Activated CD4-positive, alpha-beta T cell treated with anti-CD3 and anti-CD28 coated beads, Interleukin-2, Interleukin-6, amounts not matched to agents 100 ng/mL and 50 ng/mL, durations not matched to agents 16 hours and 8 hours (primary cell): ENCODE data around the gene ANK2.

Experiments
- DNase-seq: peaks from one replicate; pipeline ENCODE4 v3.0.0-alpha.2; 2020

ANK2 gene

DNA sequence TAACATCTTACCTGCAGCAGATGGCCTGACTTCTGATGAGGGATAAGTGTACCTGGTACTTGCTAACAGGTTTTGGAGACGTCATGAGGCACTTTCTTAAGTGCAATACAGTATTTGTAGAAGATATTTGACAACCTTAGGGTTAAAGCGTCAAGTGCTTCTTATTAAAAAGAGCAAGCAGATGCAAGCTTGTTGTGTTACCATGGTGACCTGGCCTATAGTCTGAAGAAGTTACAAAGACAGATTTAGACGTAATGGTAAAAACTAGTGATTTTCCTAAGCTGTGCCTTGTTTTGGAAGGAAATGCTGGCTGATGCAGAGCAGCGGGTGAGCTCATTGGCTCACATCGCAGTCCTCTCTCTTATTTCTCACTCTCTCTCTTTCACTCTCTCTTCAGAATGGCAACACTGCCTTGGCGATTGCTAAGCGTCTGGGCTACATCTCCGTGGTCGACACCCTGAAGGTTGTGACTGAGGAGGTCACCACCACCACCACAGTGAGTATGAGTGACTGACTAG is 243.6 kb downstream of the ANK2 start:
- DNase-seq: peak; percentile 4

DNA sequence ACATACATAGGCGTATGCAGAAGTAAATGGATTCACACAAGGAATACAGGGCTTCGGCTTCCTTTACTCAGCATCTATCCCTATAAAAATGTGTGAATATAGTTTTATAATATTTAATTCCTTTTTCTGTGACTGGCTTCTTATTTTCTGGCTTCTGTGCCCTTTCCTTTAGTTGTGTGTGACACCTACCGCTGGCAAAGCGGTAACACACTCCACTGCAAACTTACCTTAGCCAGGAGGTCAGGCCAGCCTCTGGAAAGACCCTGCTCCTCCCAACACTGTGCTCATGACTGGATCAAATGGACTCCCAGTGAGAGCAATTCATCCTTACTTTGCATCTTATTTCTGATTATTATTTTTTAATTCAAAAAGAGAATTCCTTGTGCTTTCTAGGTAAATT is 244.2 kb downstream of the ANK2 start:
- no peak for DNase-seq

DNA sequence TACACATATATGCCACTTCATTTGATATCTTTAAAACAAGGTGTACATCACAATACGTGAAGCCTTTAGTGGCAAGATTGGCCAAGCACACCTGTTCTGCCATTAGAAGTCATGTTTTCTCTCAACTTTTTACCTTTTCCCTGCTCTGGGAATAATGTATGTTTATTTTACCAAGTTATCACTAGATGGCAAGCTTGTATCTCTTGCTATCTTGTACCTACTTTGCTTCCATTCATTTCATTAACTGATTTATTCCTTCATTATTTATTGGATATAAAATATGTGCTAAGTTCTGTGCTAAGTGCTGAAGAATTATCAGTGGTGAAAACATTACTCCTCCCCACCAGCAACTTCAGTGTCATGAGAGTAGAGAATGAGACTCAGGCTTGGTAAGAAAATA is 245.5 kb downstream of the ANK2 start:
- no peak for DNase-seq

- DNase-seq: peak; percentile 8
Measured at GRCh38 chr4:113300471-113300928, 251.0 kb downstream of the ANK2 start.

DNA sequence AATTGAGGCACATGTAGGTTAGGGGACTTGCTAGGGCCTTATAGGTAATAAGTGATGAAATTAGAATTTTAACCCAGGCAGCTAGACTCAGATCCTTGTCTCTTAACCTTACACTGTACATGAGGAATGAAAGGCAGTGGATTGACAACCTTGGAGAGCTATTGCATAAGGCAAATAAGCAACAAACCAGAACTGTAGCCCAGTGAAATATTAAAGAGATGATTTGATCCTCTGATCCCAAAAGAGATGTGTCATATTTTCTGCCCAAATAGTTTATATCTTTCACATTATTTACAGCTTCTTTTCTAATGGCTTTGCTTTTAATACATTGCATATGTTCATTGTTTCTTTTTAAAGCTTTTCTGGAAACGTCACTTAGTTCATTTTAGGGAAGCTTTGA is 252.6 kb downstream of the ANK2 start:
- no peak for DNase-seq

GRCh38 chr4:113303315-113303714 is 253.9 kb downstream of the ANK2 start:
- DNase-seq: no peak

- no peak for DNase-seq
Measured at GRCh38 chr4:113311047-113311446, 261.6 kb downstream of the ANK2 start.

- no peak for DNase-seq
Measured at GRCh38 chr4:113312529-113312928, 263.1 kb downstream of the ANK2 start.

DNA sequence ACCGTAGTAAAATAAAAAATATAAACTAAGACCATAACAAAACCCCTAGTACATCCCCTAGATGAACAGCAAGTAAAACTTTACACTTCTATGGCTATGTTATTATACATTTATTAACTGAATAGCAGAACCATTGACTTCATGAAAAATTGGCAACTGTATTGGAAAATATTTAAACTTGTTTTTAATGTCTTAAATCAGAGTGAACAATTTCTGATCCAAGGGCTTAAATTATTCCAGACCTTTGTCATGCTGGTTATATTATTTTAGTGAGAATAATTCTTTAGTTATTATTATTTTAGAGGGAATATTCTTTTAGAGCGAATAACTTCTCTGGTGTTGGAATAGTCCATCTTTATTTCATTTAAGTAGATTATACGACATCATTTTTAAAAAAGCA is 265.0 kb downstream of the ANK2 start:
- no peak for DNase-seq

GRCh38 chr4:113316879-113317278 is 267.4 kb downstream of the ANK2 start:
- peak; percentile 14 for DNase-seq

DNA sequence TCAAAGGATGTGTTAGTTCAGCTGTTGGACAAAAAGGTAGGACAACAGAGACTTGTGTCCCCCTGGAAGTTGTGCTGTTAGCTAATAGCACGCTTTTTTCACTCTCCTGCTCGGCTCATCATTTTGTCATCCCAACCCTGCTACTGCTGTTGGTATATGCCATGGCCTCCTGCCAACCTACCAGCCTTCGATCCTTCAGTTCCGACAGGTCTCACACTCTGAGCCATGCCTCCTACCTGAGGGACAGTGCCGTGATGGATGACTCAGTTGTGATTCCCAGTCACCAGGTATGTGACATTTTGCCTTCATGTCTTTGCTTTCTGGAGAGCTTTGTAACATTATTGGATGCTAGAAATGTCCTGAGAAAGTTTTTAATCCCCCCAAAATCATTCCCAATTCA is 268.1 kb downstream of the ANK2 start:
- DNase-seq: no peak

- no peak for DNase-seq
Measured at GRCh38 chr4:113322736-113323135, 273.3 kb downstream of the ANK2 start.

DNA sequence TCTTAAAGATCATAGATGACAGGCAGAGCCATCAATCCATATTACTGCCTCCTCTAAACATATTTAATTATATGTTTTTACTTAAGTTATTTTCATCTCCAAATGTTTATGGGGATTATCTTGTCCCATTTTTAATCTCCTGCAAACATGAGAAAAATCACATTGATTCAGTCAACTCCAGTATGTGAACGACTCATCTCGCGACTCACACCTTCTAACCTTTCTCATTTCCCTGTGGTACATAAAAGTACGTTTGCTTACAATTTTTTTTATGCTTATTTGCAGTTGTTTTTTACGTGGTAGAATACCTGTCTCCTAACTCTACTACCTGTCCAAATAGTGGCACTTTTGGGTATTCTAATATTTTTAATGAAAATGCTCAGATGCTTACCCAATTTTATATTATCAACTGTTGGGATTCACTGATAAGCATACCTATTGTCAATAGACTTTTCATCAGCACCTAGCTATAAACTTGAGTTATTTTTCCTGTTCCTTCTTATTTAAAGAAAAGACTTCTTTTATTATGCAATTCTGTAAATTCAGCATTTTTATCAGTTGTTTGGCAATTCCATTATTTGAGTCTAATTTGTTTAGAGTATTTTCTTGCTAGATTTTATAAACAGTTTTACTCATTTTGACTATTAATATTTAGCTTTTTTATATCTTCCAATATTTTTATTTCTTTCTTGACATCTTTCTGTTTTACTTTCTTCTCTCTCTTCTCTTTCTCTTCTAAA is 276.6 kb downstream of the ANK2 start:
- DNase-seq: peak; percentile 33

- DNase-seq: no peak
Measured at GRCh38 chr4:113327494-113327893, 278.0 kb downstream of the ANK2 start.

GRCh38 chr4:113328514-113328913 is 279.1 kb downstream of the ANK2 start:
- DNase-seq: peak; percentile 10

DNA sequence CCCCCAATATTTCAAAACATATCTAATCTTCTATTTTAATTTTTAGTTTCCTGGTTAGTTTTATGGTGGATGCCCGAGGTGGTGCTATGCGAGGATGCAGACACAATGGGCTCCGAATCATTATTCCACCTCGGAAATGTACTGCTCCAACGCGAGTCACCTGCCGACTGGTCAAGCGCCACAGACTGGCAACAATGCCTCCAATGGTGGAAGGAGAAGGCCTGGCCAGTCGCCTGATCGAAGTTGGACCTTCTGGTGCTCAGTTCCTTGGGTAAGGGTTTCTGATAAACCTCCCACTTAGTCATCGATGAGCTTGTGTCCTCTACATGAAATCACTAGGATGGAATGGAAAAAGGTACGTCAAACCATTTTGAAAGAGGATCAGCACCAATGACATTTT is 280.7 kb downstream of the ANK2 start:
- no peak for DNase-seq

GRCh38 chr4:113331811-113332210 is 282.4 kb downstream of the ANK2 start:
- no peak for DNase-seq

DNA sequence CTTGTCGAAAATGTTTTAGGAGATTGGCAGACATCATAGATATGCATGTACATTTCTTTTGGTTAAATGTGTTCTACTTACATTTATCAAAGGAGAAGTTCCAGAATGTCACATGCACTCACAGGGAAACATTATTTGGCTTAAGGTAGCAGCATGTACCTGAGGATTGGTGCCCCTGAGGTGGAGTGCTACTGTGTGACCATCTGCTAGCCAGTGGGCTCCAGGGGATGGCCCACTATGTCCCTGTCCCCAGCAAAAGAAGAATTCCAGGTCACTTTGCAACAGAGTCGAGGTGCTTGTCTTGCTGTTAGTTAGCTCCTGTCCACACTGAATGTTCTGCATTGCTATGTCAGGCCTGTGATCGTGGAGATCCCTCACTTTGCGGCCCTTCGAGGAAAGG is 283.2 kb downstream of the ANK2 start:
- no peak for DNase-seq

DNA sequence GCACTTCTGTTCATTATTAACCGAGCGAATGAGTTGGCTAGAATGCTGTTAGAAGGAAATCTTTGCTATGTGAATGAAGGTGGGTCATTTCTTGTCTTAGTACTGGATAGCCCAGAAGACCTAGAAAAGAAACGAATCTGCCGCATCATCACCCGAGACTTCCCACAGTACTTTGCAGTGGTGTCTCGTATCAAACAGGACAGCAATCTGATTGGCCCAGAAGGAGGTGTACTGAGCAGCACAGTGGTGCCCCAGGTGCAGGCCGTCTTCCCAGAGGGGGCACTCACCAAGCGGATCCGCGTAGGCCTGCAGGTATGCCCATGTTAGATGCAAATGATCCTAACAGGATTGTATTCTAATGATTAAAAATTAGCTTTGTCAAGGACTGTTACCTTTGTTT is 286.3 kb downstream of the ANK2 start:
- DNase-seq: no peak

- no peak for DNase-seq
Measured at GRCh38 chr4:113336556-113336955, 287.1 kb downstream of the ANK2 start.

DNA sequence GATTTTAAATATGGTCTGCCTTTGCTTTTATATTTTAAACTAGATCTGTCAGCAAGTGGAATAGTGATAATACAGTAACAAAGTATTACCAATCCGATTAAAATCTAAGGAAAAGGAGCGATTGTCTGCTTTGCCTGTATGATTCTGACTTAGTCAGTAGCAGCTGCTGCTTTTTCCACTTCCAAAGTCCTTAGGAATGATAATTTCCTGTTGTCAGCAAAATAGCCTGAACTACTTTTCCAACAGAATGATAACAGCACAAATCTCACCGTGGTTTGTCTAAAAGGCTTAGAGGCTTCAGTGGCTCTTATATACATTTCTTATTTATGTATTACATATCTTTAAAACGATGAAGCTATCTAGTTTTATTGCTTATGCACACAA is 290.0 kb downstream of the ANK2 start:
- DNase-seq: no peak

- no peak for DNase-seq
Measured at GRCh38 chr4:113344100-113344499, 294.6 kb downstream of the ANK2 start.

DNA sequence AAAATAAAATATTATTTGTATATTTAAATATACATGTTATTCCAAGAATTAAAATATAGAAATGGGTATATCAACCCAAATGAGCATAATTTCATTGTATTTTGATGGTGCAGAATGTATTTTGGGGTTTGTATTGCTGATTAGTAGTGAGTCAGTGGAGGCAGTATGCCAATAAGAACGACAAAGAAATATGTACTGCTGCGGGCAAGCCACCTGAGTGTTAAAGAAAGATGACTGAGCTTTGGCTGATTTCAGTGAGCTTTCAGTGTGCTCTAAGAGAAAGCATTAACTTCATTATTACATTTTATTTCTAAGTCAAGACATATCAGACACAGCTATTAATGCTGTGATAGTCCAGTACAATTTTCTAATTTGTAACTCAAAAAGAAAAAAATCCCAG is 297.8 kb downstream of the ANK2 start:
- DNase-seq: no peak

GRCh38 chr4:113349430-113349829 is 300.0 kb downstream of the ANK2 start:
- no peak for DNase-seq

DNA sequence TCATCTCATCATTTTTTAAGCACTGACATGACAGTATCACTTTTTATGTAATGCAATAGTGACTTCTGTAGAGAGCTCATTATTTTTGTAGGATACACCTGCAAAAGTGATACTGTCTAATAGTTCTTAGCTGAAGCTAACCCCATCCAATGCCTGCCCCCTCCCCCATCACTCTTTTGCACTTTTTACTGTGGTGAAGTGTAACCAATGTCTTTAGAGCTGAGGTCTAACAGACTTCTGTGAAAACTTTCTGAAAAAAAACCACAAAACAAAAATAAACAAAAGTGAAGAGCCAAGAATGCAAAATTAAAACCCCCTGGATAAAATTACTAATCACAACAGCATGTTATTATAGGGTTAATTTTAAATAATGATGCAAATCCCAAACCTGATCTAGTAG is 301.1 kb downstream of the ANK2 start:
- no peak for DNase-seq
